T-helper 17 cell (primary cell): Measurements from ENCODE around the gene OR4K17. TPM values are rescaled to one million over a fixed set of nuclear protein-coding genes. Genes with fewer than 3 reads are reported as not detected.

ENCODE experiments used
- total RNA-seq, 4 donors: library from RNA in 2 of 4; stranded (reverse) in 2 of 4; gene quantifications; one replicate each; pipeline ENCODE4 v1.2.3 and lab custom pipeline; 2022 to 2026

Gene OR4K17
- total RNA-seq, 2 donors from 2014 or later, result not detected

Other genes starting within 250 kb of the OR4K17 start
- not detected for gene OR4K2, start 235.6 kb upstream of the OR4K17 start, total RNA-seq
- not detected for gene OR4K5, start 190.1 kb upstream of the OR4K17 start, total RNA-seq
- not detected for gene OR4K1, start 179.8 kb upstream of the OR4K17 start, total RNA-seq
- not detected for gene OR4K15, start 135.1 kb upstream of the OR4K17 start, total RNA-seq
- gene OR4Q2, start 108.6 kb upstream of the OR4K17 start, total RNA-seq, result not detected
- not detected for gene OR4K14, start 91.4 kb upstream of the OR4K17 start, total RNA-seq
- not detected for gene OR4K13, start 74.7 kb upstream of the OR4K17 start, total RNA-seq
- gene OR4L1, start 50.7 kb upstream of the OR4K17 start, total RNA-seq, result not detected
- not detected for gene OR4N5, start 28.1 kb downstream of the OR4K17 start, total RNA-seq
- gene OR11G2, start 80.2 kb downstream of the OR4K17 start, total RNA-seq, result not detected
- gene OR11H6, start 113.0 kb downstream of the OR4K17 start, total RNA-seq, result not detected
- not detected for gene OR11H7, start 118.2 kb downstream of the OR4K17 start, total RNA-seq
- gene OR11H4, start 128.5 kb downstream of the OR4K17 start, total RNA-seq, result not detected
- gene TTC5, start 195.2 kb downstream of the OR4K17 start, total RNA-seq, result 10 to 100 TPM; 16.5 TPM
- gene CCNB1IP1, start 222.5 kb downstream of the OR4K17 start, total RNA-seq, result 10 to 100 TPM; 20.2 to 26.3 TPM
- 10 to 100 TPM; 18.1 to 22.3 TPM for gene PARP2, start 232.9 kb downstream of the OR4K17 start, total RNA-seq